Measurements from ENCODE around the gene WFDC12. TPM values are rescaled to one million over a fixed set of nuclear protein-coding genes. Genes with fewer than 3 reads are reported as not detected.
A peak's percentile ranks its signal among the peaks of the same experiment; 100 is the strongest.

The WFDC12 gene
- total RNA-seq, 2 donors from 2014 or later: not detected

DNA sequence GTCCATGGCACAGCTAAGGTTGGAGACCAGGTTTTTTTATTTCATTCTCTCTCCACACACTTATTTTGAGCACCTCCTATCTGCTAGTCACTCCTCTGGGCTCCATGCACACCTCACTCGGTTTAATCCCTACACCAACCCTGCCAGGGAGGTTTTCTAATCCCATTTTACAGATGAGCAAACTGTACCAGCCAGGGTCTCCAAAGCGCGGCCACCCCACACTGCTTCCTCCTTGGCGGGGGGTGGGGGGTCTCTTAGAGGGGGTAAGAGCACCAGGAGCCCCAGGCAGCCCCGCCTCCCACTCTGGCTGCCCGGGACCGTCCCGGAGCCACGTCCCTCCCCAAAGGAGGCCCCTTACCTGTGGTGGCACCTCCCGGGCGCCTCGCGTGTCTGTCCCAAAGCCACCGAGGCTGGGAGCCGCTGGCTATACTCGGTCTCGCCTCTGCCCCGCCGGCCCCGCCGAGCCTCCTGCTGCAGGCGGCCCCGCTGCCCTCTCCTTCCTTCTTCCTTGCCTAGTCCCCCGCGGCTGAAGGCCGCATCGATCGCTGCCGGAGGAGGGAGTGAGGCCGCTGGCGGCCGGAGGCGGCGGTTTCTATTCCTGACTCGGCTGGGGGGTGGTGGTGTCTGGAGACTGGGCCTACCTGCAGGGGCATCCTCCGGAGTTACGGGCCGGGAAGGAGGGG, 23.6 kb downstream of the WFDC12 start, which contains the start of gene KCNS1:
TSS of gene KCNS1 (minus strand) at position 565 of the 683 bp plus-strand sequence. CDS start 1,891 bp downstream, outside the sequence.
- Histone ChIP-seq H3K9me3 (no peaks in the 10 kb centered on the region), H3K27me3 (replicated peaks; ENCODE audit: insufficient read depth) (peaks cover 3% of the 10 kb centered on the region), H3K36me3 (no peaks in the 10 kb centered on the region), H3K4me1 (replicated peaks) (peaks cover 5% of the 10 kb centered on the region), H3K27ac (no peak within 1 kb of the TSS), H3K4me3 (no peak within 1 kb of the TSS)
- WGBS: 6% methylated on average over 37 of the region's 38 CpGs
- no peak for DNase-seq (ENCODE audit: low spot score)
- intact Hi-C loops (cut with DNase I): no loop called here
- TF ChIP-seq, protein P1, sequence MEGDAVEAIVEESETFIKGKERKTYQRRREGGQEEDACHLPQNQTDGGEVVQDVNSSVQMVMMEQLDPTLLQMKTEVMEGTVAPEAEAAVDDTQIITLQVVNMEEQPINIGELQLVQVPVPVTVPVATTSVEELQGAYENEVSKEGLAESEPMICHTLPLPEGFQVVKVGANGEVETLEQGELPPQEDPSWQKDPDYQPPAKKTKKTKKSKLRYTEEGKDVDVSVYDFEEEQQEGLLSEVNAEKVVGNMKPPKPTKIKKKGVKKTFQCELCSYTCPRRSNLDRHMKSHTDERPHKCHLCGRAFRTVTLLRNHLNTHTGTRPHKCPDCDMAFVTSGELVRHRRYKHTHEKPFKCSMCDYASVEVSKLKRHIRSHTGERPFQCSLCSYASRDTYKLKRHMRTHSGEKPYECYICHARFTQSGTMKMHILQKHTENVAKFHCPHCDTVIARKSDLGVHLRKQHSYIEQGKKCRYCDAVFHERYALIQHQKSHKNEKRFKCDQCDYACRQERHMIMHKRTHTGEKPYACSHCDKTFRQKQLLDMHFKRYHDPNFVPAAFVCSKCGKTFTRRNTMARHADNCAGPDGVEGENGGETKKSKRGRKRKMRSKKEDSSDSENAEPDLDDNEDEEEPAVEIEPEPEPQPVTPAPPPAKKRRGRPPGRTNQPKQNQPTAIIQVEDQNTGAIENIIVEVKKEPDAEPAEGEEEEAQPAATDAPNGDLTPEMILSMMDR (IDR thresholded peaks at IDR 0.05): peak in 1 of 4 experiments; percentile 7
- TF ChIP-seq POLR2AphosphoS5 (IDR thresholded peaks at IDR 0.05) (no peak), POLR2A (IDR thresholded peaks at IDR 0.05) (no peak)

DNA sequence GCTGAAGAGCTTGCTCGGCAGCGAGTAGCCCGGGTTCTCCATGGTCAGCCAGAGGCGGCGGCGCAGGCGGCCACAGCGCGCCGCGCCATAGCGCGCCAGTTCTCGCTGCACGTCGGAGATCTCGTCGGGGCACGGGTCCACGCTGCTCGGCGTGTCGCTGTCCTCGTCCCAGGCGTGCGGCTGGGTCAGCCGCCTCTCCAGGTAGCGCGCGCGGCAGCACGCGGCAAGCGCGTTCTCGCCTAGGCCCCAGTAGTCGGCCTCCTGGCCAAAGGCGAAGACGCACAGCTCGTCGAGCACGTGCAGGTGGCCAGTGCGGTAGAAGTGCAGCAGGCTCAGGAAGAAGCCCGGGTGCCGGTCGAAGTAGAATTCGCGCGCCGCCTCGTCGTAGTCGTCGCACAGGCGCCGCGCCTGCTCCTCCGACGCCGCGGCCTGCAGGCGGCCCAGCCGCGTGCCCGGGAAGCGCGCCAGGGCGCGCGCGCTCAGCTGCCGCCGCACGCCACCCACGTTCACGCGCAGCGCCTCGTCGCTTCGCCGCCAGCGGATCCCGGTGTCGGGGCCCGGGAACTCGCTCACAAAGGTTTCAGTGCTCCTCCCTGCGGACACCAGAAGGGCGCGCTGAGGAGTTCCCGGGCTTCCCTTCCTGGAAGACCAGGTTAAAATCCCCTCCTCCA, 26.0 kb downstream of the WFDC12 start:
- H3K4me1 ChIP-seq (replicated peaks): peaks cover 5% of the 10 kb centered on the region
- WGBS: 4% methylated on average over 40 of the region's 91 CpGs
- DNase-seq (ENCODE audit: low spot score): no peak
- TF ChIP-seq POLR2AphosphoS5 (IDR thresholded peaks at IDR 0.05) (no peak), POLR2A (IDR thresholded peaks at IDR 0.05) (no peak)
- TF ChIP-seq, protein P1 (IDR thresholded peaks at IDR 0.05): peak in 1 of 4 experiments; percentile 18
- no peaks in the 10 kb centered on the region for H3K9me3 ChIP-seq
- H3K27me3 ChIP-seq (replicated peaks; ENCODE audit: insufficient read depth): peaks cover 3% of the 10 kb centered on the region
- H3K27ac ChIP-seq: no peak overlapping the region
- intact Hi-C loops (cut with DNase I): loop anchor here (5.0 kb wide), 3 partner anchors 56 to 194 kb away; no protein-coding TSS in a partner anchor
- no peaks in the 10 kb centered on the region for H3K36me3 ChIP-seq
- H3K4me3 ChIP-seq: peak overlapping the region in 1 of 2 donors; percentile 10

DNA sequence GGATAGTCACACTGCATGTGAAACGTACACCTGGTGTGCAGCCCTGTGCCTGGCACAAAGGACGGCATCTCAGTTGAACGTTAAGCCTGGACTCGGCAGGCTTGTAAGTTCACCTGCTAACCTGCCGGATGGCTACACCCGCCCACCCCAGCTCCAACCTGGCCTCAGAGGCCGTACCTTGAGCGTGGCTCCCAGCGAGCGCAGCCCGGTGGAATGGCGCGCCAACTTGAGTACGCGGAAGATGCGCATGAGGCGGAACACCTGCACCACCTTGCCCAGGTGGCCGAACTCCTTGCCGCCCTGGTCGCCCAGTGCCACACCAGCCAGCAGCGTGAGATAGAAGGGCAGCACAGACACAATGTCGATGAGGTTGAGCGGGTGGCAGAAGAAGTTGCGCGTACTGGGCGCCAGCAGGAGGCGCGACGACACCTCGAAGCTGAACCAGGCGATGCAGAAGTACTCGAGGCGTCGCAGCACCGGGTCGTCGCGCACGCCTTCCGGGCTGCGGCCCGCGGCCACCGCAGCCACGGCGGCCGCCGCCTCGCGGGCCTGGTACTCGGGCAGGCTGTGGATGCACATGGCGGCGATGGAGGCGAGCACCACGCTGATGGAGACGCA, 26.7 kb downstream of the WFDC12 start:
- H3K27me3 ChIP-seq (replicated peaks; ENCODE audit: insufficient read depth): peaks cover 3% of the 10 kb centered on the region
- intact Hi-C loops (cut with DNase I): loop anchor here (5.0 kb wide), 3 partner anchors 55 to 195 kb away; no protein-coding TSS in a partner anchor
- no peaks in the 10 kb centered on the region for H3K36me3 ChIP-seq
- 32% methylated on average over 55 of the region's 56 CpGs for WGBS
- peaks cover 5% of the 10 kb centered on the region for H3K4me1 ChIP-seq (replicated peaks)
- TF ChIP-seq, protein P1 (IDR thresholded peaks at IDR 0.05): peak in 2 of 4 experiments; percentile 43 to 54
- TF ChIP-seq POLR2A (IDR thresholded peaks at IDR 0.05) (no peak), POLR2AphosphoS5 (IDR thresholded peaks at IDR 0.05) (no peak)
- H3K9me3 ChIP-seq: no peaks in the 10 kb centered on the region
- no peak for DNase-seq (ENCODE audit: low spot score)
- no peak overlapping the region for H3K27ac ChIP-seq
- peak overlapping the region in 1 of 2 donors; percentile 10 for H3K4me3 ChIP-seq

DNA sequence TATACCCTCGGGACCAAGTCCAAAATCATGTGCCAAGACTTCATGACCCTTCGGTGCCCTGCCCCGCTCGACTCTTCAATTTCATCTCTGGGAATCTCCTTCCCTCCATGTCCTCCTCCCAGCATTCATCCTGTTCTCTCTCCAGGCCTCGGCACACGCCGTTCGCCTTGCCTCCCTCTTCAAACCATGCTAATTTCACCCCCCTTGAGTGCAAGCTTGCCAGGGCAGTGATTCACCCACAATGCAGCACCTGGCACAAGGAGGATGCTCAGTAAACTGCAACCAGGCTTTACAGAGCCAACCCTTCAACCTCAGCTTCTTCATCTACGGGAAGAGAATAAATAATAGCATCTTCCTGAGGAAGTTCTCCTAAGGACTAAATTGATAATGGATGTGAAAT, 27.5 kb downstream of the WFDC12 start:
- no peak for DNase-seq (ENCODE audit: low spot score)
- TF ChIP-seq POLR2A (IDR thresholded peaks at IDR 0.05) (no peak), POLR2AphosphoS5 (IDR thresholded peaks at IDR 0.05) (no peak)
- TF ChIP-seq, protein P1 (IDR thresholded peaks at IDR 0.05): no peak
- WGBS: 80% methylated on average over 9 of the region's 9 CpGs
- Histone ChIP-seq H3K9me3 (no peaks in the 10 kb centered on the region), H3K4me1 (replicated peaks) (peaks cover 5% of the 10 kb centered on the region), H3K4me3 (no peak overlapping the region), H3K36me3 (no peaks in the 10 kb centered on the region), H3K27me3 (replicated peaks; ENCODE audit: insufficient read depth) (peaks cover 3% of the 10 kb centered on the region), H3K27ac (no peak overlapping the region)
- intact Hi-C loops (cut with DNase I): loop anchor here (5.0 kb wide), 3 partner anchors 54 to 196 kb away; no protein-coding TSS in a partner anchor
